C1 segment of cervical spinal cord (tissue), 14 donors: ENCODE results near the gene F3.

ENCODE experiments used
- DNase-seq, 14 donors: peaks; one replicate each; lab custom pipeline; 2025; lab: John Stamatoyannopoulos, UW

The F3 gene

DNA sequence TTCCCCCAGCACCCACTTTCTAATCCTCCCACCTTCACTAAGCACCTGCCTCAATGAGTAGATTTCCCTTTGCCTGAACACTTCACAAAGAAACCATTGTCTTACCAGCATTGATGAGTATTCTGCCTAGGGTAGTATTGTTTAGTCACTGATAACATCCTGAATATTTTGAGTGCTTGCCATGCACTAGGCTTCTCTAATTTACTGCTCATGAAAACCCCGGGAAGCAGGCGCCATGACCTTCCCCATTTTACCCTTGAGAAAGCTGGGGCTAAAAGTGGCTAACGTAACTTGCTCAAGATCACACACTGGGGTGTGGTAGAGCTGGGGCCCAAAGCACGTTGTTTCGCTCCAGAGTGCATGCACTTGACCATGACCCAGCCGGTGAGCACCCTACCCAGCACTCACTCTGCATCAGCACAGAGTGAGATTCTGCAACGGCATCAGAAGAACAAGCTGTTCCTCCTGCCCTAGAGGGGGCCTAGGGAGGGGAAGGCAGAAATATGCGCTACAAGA, 10.6 kb upstream of the F3 start:
- DNase-seq = no peak

- no peak for DNase-seq
Observed at GRCh38 chr1:94551449-94551848, 9.9 kb upstream of the F3 start.

DNA sequence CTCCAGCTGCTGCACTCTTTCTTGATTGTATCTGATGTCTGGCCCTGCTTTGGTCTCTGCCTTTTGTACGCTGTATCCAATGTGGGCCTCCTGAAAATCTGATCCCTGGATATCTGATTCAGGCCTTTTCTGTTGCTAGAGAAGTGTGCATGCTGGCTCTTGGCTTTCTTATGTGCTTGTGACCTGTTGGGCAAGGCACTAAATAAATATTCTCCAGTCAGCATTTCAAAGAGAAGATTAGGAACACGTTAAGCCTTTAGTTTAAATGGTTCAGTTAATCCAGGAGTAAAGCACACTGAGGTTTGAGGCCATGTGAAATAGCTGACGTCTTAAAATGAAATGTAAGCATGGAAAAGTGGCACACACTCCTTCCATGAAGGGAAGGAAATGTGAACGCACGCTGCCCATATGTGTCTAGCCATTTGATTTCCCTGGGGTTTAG, 9.3 kb upstream of the F3 start:
- DNase-seq = no peak

DNA sequence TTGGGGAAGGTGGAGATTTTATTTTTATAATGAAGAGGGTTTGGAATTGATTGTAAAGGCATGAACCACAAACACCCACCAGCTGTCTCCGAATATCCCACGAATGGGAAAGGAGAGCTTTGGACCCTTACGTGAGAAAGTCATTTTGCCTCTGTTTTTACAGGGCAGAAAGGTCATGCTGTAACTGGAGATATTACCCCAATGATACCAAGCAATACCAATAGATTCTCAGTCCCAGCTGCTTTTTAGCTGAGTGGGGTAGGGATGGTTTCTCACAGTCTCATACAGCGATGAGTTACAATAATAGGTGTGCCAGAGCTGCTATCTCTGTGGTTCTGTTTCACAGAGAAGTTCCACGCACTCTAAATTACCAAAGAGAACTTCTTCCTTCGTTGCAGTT, 8.8 kb upstream of the F3 start:
- DNase-seq = no peak

DNA sequence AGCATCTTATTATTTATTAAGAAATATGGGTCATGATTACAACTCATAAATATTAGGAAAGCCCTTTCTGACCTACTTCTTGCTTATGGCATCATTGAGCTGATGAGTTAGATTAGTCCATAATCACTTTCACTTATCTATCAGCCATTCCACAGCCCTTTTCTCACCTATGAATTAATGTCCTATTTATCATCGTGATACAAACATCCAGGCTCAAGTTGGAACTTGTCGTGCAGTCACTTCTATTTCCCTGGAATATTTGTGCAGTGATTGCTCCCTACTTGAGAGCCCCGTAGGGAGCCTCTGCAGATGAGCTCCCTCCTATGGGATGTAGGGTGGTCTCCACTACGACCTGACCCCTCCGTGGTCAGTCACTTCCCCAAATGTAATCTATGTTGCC, 8.1 kb upstream of the F3 start:
- no peak for DNase-seq

GRCh38 chr1:94544706-94545490, 3.3 kb upstream of the F3 start:
- no peak for DNase-seq

GRCh38 chr1:94543893-94544635, 2.5 kb upstream of the F3 start:
- DNase-seq = no peak

- DNase-seq = no peak
Observed at GRCh38 chr1:94543001-94543400, 1.4 kb upstream of the F3 start.

GRCh38 chr1:94542088-94542870, 720 bp upstream of the F3 start:
- peak in 2 of 14 donors; percentile 37 to 40 for DNase-seq

GRCh38 chr1:94540440-94541245, 916 bp downstream of the F3 start:
- DNase-seq = peak in 1 of 14 donors; percentile 42

DNA sequence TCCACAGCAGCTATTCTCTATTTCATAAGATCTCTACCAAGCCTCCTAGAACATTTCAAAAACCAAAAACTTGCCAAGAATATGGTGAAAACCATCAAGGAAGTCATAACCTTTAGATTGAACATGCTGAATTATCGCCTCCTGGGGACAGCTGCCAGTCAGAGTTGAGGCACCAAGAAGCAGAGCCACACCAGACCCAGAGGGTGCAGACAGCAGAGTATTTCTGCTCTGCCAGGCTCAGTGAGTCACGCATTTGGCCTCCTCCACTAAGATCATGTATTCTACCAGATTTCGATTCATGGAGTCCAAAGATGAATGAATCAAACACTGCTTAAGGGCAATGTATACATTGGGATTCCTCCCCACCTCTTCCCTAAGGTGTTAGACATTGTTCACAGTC, 2.1 kb downstream of the F3 start:
- DNase-seq = peak in 1 of 14 donors; percentile 10

GRCh38 chr1:94538243-94538827, 3.2 kb downstream of the F3 start:
- no peak for DNase-seq

DNA sequence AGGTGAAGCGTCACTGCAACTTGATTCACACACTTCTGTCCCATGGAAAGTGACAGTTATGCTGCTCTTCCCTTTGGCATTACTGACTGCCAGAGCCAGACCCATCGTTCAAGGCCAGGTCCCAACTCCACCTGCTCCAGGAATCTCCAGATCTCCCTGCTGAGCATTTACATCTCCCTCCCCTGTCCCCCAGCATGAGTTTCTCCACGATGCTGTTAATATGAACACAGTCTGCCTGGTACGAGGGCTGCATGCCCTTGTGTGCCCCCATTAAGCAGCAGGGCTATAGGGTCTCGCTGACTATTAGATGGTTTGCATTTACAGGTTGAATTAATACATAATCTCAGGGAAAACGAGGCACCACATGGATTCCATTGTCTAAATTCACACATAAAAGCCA, 4.3 kb downstream of the F3 start:
- no peak for DNase-seq

DNA sequence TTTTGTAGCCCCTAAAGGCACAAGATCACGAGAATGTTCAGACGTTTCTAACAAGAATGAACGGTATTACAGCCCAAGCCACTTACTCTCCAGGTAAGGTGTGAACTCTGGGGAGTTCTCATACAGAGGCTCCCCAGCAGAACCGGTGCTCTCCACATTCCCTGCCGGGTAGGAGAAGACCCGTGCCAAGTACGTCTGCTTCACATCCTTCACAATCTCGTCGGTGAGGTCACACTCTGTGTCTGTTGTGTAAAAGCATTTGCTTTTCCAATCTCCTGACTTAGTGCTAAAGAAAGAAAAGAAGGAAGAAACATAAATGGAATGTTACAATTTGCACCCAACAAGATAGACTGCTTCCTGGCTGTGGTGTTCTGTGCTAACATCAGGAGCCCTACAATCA, 5.7 kb downstream of the F3 start:
- no peak for DNase-seq

- DNase-seq = no peak
Observed at GRCh38 chr1:94535095-94535494, 6.5 kb downstream of the F3 start.

- no peak for DNase-seq
Observed at GRCh38 chr1:94532077-94532476, 9.5 kb downstream of the F3 start.

GRCh38 chr1:94531664-94532063, 9.9 kb downstream of the F3 start:
- no peak for DNase-seq

GRCh38 chr1:94530373-94530878, 11.1 kb downstream of the F3 start:
- no peak for DNase-seq

GRCh38 chr1:94529416-94529815, 12.1 kb downstream of the F3 start:
- no peak for DNase-seq

DNA sequence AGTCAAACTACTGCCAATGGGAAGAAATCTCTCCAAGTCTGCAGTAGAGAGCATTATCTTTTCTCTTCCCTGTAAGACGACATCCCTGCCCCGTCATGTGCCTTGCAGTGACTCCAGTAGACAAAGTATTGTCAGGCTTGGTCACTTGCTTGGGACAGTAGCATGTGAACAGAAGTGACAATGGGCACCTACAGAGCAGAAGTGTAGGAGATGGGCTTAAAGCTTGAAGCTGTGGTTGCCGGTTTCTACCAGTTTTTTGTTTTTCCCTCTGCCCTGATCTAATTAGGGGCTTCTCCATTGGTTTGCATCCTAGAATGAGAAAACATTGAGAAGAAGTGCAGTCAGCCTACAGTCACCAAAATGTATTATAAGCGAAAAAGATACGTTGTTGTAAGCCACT, 12.7 kb downstream of the F3 start:
- DNase-seq = no peak

- DNase-seq = no peak
Observed at GRCh38 chr1:94528299-94528698, 13.3 kb downstream of the F3 start.
